ENCODE results near the gene CC2D1B. TPM values are rescaled to one million over a fixed set of nuclear protein-coding genes. Genes with fewer than 3 reads are reported as not detected.

Gene CC2D1B, protein sequence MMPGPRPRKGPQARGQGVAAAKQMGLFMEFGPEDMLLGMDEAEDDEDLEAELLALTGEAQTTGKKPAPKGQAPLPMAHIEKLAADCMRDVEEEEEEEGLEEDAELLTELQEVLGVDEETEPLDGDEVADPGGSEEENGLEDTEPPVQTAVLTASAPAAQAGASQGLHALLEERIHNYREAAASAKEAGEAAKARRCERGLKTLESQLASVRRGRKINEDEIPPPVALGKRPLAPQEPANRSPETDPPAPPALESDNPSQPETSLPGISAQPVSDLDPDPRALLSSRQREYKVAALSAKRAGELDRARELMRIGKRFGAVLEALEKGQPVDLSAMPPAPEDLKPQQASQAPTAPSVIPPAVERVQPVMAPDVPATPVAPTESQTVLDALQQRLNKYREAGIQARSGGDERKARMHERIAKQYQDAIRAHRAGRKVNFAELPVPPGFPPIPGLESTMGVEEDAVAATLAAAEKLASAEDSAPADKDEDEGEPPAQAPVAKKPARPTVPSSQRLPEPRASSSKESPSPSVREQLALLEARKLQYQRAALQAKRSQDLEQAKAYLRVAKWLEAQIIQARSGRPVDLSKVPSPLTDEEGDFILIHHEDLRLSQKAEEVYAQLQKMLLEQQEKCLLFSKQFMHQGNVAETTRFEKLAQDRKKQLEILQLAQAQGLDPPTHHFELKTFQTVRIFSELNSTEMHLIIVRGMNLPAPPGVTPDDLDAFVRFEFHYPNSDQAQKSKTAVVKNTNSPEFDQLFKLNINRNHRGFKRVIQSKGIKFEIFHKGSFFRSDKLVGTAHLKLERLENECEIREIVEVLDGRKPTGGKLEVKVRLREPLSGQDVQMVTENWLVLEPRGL
- total RNA-seq (10 to 100 TPM; 44.5 to 91.2 (median 58.3) TPM), polyA plus RNA-seq (10 to 100 TPM in 1 of 2 donors, 1 to 10 TPM in 1; 5.2 to 16.7 TPM), total RNA-seq (120 reads per million, percentile 87 among the genes with 10 or more reads in this experiment)

DNA sequence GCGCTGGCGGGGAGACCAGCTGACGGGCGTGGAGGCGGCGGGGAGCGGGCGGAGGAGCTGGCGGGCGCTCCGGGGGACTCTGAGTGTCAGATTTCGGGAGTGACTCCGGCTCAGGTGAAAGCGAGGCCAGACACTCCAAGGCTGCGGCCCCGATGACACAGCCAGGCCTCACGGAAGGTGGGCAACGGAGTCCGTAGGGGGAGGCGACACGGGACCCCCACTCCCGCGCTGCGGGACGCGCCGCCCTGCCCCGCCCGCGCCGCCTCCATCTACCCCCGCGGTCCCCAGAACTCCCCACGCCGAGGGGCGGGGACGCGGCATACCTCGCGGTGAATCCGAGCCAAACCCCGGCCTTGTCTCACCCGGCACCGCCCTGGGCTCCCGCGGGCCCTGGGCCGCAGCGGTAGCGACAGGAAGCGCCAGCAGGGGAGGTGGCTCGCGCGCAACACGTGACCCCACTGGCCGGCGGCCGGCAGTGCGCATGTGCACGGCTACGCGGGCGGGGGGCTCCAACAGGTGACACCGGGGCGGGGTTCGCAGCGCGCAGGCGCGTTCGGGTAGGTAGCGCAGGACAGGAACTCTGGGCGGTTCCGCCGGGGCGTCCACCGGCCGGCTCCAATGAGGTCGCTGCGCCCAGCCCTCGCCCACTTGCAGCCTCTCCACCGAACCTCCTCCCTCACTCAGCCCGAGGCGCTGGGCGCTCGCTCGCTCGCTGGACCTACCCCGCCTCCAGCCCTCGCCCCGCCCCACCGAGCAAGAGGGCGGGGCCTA lies at the start of gene CC2D1B:
CC2D1B (minus strand) TSS at position 460 of the 771 bp plus-strand sequence. CDS start 1,585 bp downstream, outside the sequence.
- Mint-ChIP-seq H3K9me3 (no peaks in the 10 kb centered on the region), H3K36me3 (peaks cover 0 to 20% (median 10%) of the 10 kb centered on the region in 5 donors), H3K4me3 (peak within 1 kb of the TSS; percentile 85 to 98 (median 94)), H3K27ac (peak within 1 kb of the TSS; percentile 89 to 97 (median 94)), H3K4me1 (peaks cover 26 to 65% (median 51%) of the 10 kb centered on the region in 7 donors), H3K27me3 (no peaks in the 10 kb centered on the region)
- DNase-seq (peak; percentile 97 to 100 (median 99)), ATAC-seq (peak; percentile 90)
- no peaks in the 10 kb centered on the region for H3K27me3 ChIP-seq (ENCODE audit: control insufficient read depth in 2 of 2, insufficient read depth in 2 of 2, low read length in 2 of 2)
- intact Hi-C loops (cut with micrococcal nuclease): loop anchor here (1.0 to 10.0 kb wide), 25 partner anchors 38 to 1686 kb away; partner anchors contain the start of genes CPT2 (in 2 of the 2), ECHDC2 (in 2 of the 2), ORC1 (in 2 of the 2) and PRPF38A (in 2 of the 2)
- POLR2A ChIA-PET: interaction anchor here (0.6 to 5.2 kb wide), 13 partner anchors 12 to 487 kb away, joined by 3 to 68 read pairs (median 4); partner anchors contain the start of genes ORC1, PRPF38A, SHISAL2A and TUT4
- H3K9me3 ChIP-seq (ENCODE audit: control insufficient read depth in 2 of 3, low read length in 3 of 3): no peaks in the 10 kb centered on the region
- H3K36me3 ChIP-seq (ENCODE audit: control insufficient read depth in 2 of 3, insufficient read depth in 3 of 3, low read length in 3 of 3): peaks cover 8 to 25% (median 14%) of the 10 kb centered on the region in 3 experiments
- peak within 1 kb of the TSS; percentile 67 for H3K4me3 ChIP-seq (ENCODE audit: low read length)
- CTCF ChIA-PET: interaction anchor here (0.5 to 1.3 kb wide), 3 partner anchors 17 to 360 kb away, joined by 3 to 6 read pairs (median 3); no protein-coding TSS in a partner anchor
- peaks cover 15 to 20% of the 10 kb centered on the region in 2 donors for H3K4me1 ChIP-seq (ENCODE audit: control insufficient read depth in 2 of 2, insufficient read depth in 2 of 2, low read length in 2 of 2)
- peak within 1 kb of the TSS; percentile 95 for H3K27ac ChIP-seq (ENCODE audit: low read depth, low read length)

DNA sequence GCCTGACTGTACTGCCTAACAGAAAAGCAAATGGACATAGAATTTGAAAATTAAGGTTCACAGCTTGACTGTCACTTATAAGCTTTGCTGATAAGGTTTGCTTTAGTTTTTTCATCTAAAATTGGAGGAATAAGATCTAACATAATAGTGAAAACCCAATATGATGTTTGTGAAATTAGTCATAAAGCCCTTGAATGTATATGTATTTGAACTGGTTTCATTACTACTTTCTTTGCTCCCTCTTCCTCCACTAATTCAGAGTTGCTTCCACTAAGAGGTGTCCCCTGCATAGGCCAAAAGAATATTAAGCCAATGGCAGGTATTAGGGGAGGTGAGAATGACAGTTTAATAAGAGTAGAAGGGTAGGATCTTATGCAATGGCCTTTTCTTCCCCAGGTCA lies 48.9 kb upstream of the CC2D1B start:
- Mint-ChIP-seq H3K27me3 (no peaks in the 10 kb centered on the region), H3K4me3 (no peak overlapping the region), H3K4me1 (peaks cover 15 to 43% (median 29%) of the 10 kb centered on the region in 7 donors), H3K27ac (peak overlapping the region in 5 of 9 donors; percentile 0 to 57 (median 28)), H3K36me3 (peaks cover 30 to 60% (median 50%) of the 10 kb centered on the region in 5 donors), H3K9me3 (peaks cover 0 to 2% (median 0%) of the 10 kb centered on the region in 11 donors)
- Histone ChIP-seq H3K27ac (ENCODE audit: low read depth, low read length) (no peak overlapping the region), H3K4me1 (ENCODE audit: control insufficient read depth in 2 of 2, insufficient read depth in 2 of 2, low read length in 2 of 2) (peaks cover 0 to 17% of the 10 kb centered on the region in 2 donors), H3K36me3 (ENCODE audit: control insufficient read depth in 2 of 3, insufficient read depth in 3 of 3, low read length in 3 of 3) (peaks cover 31 to 81% (median 59%) of the 10 kb centered on the region in 3 experiments), H3K9me3 (ENCODE audit: control insufficient read depth in 2 of 3, low read length in 3 of 3) (no peaks in the 10 kb centered on the region), H3K4me3 (ENCODE audit: low read length) (no peak overlapping the region), H3K27me3 (ENCODE audit: control insufficient read depth in 2 of 2, insufficient read depth in 2 of 2, low read length in 2 of 2) (no peaks in the 10 kb centered on the region)
- ATAC-seq (no peak), DNase-seq (no peak)
- CTCF ChIA-PET: no interaction called here
- POLR2A ChIA-PET: interaction anchor here (0.6 to 2.3 kb wide), 3 partner anchors 10 to 388 kb away, joined by 3 to 11 read pairs (median 3); partner anchors contain the start of genes ORC1 and PRPF38A
- intact Hi-C loops (cut with micrococcal nuclease): no loop called here

DNA sequence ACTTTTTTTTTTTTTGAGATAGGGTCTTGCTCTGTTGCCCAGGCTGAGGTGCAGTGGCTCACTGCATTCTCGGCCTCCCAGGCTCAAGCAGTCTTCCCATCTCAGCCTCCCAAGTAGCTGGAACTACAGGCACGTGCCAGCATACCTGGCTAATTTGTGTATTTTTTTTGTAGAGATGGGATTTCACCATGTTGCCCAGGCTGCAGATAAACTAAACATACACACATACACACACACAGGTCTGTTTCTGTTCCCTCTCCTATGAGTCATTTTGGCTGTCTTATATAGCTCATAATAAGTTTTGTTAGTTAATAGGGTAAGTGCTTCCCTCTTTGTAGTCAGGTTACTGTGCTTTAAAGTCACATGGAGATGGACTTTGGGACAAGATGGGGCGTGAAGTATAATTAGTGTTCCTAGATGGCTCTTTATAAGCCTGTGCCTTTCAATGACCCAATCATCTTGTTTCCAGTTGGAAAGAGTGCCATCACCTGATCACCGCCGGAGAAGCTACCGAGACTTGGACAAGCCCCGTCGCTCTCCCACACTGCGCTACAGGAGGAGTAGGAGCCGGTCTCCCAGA lies 47.5 kb upstream of the CC2D1B start:
- Mint-ChIP-seq H3K27ac (peak overlapping the region in 1 of 9 donors; percentile 25), H3K4me1 (peaks cover 8 to 36% (median 24%) of the 10 kb centered on the region in 7 donors), H3K27me3 (no peaks in the 10 kb centered on the region), H3K36me3 (peaks cover 34 to 62% (median 51%) of the 10 kb centered on the region in 5 donors), H3K9me3 (peaks cover 0 to 2% (median 0%) of the 10 kb centered on the region in 11 donors), H3K4me3 (no peak overlapping the region)
- peaks cover 44 to 89% (median 63%) of the 10 kb centered on the region in 3 experiments for H3K36me3 ChIP-seq (ENCODE audit: control insufficient read depth in 2 of 3, insufficient read depth in 3 of 3, low read length in 3 of 3)
- POLR2A ChIA-PET: interaction anchor here (1.3 to 2.3 kb wide), 3 partner anchors 9 to 224 kb away, joined by 4 to 11 read pairs (median 4); partner anchors contain the start of genes ORC1 and PRPF38A
- H3K9me3 ChIP-seq (ENCODE audit: control insufficient read depth in 2 of 3, low read length in 3 of 3): no peaks in the 10 kb centered on the region
- H3K4me3 ChIP-seq (ENCODE audit: low read length): no peak overlapping the region
- CTCF ChIA-PET: no interaction called here
- H3K27ac ChIP-seq (ENCODE audit: low read depth, low read length): no peak overlapping the region
- intact Hi-C loops (cut with micrococcal nuclease): no loop called here
- no peak for DNase-seq
- no peak for ATAC-seq
- no peaks in the 10 kb centered on the region for H3K27me3 ChIP-seq (ENCODE audit: control insufficient read depth in 2 of 2, insufficient read depth in 2 of 2, low read length in 2 of 2)
- H3K4me1 ChIP-seq (ENCODE audit: control insufficient read depth in 2 of 2, insufficient read depth in 2 of 2, low read length in 2 of 2): peaks cover 0 to 5% of the 10 kb centered on the region in 2 donors

DNA sequence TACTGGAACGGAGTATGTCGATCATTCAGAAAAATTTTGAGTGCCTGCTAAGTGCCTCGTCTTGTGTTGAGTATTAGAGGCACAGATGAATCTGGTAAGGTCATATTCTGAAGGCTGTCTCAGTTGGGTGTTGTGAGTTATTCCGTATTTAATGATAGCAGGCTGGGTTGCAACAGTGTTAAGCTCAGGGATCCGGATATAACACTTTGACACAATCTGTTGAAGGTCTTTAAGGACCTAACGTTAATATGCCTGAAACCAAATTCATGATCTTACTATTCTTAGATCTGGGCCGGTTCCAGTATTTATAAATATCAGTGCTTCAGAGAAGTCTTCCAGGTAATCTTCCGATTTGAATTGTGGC lies 39.0 kb upstream of the CC2D1B start:
- Mint-ChIP-seq H3K4me3 (peak overlapping the region; percentile 96 to 100 (median 99)), H3K9me3 (peaks cover 0 to 3% (median 0%) of the 10 kb centered on the region in 11 donors), H3K27me3 (no peaks in the 10 kb centered on the region), H3K36me3 (peaks cover 5 to 36% (median 22%) of the 10 kb centered on the region in 5 donors), H3K4me1 (peaks cover 11 to 62% (median 47%) of the 10 kb centered on the region in 7 donors), H3K27ac (peak overlapping the region; percentile 95 to 100 (median 98))
- Histone ChIP-seq H3K36me3 (ENCODE audit: control insufficient read depth in 2 of 3, insufficient read depth in 3 of 3, low read length in 3 of 3) (peaks cover 13 to 26% (median 15%) of the 10 kb centered on the region in 3 experiments), H3K27me3 (ENCODE audit: control insufficient read depth in 2 of 2, insufficient read depth in 2 of 2, low read length in 2 of 2) (no peaks in the 10 kb centered on the region), H3K9me3 (ENCODE audit: control insufficient read depth in 2 of 3, low read length in 3 of 3) (no peaks in the 10 kb centered on the region), H3K4me1 (ENCODE audit: control insufficient read depth in 2 of 2, insufficient read depth in 2 of 2, low read length in 2 of 2) (peaks cover 10 to 16% of the 10 kb centered on the region in 2 donors), H3K27ac (ENCODE audit: low read depth, low read length) (peak overlapping the region; percentile 92), H3K4me3 (ENCODE audit: low read length) (peak overlapping the region; percentile 83)
- POLR2A ChIA-PET: interaction anchor here (0.6 to 5.0 kb wide), 14 partner anchors 9 to 527 kb away, joined by 3 to 68 read pairs (median 7); partner anchors contain the start of genes CC2D1B, GPX7 and TUT4
- ATAC-seq (no peak), DNase-seq (no peak)
- CTCF ChIA-PET: interaction anchor here (0.6 to 0.9 kb wide), 2 partner anchors 19 to 264 kb away, joined by 3 to 5 read pairs; no protein-coding TSS in a partner anchor
- intact Hi-C loops (cut with micrococcal nuclease): loop anchor here (1.0 to 10.0 kb wide), 18 partner anchors 19 to 1440 kb away; partner anchors contain the start of genes BTF3L4 (in 2 of the 2), CC2D1B (in 2 of the 2), TUT4 (in 2 of the 2) and CZIB (in 1 of the 2)

Data from naive thymus-derived CD4-positive, alpha-beta T cell (primary cell).